SK-N-MC (cell line): ENCODE measurements around the gene ANK3.

ENCODE experiments used
- DNase-seq: peaks from one replicate; pipeline ENCODE4 v3.0.0-alpha.2; 2011; ENCODE audit warnings: low read depth, low spot score
- H3K27ac ChIP-seq: fragments of 200-600 bp; sonication (generic); 2 replicates; pipeline ENCODE4 v1.5.1; 2016; ENCODE audit warnings: mixed run types
- H3K36me3 ChIP-seq: fragments of 200-600 bp; sonication (generic); 2 replicates; pipeline ENCODE4 v1.6.1; 2017; ENCODE audit warnings: antibody characterized with exemption, low read length, mixed read lengths; ENCODE audit not compliant: insufficient read depth
- H3K4me3 ChIP-seq: fragments of 200-600 bp; sonication (generic); 2 replicates; pipeline ENCODE4 v1.5.1; 2016
- H3K9ac ChIP-seq: fragments of 200-600 bp; sonication (generic); 2 replicates; pipeline ENCODE4 v1.8.0; 2017; ENCODE audit warnings: mixed run types, mixed read lengths; ENCODE audit not compliant: insufficient read length
- H3K9me3 ChIP-seq: fragments of 200-600 bp; sonication (generic); 2 replicates; pipeline ENCODE4 v1.6.1; 2017; ENCODE audit warnings: low read depth, mild to moderate bottlenecking, antibody characterized with exemption, low read length, moderate library complexity, mixed read lengths
- EZH2 ChIP-seq: fragments of 200-600 bp; sonication (generic); IDR thresholded peaks from one replicate; pipeline ENCODE4 v1.6.1; 2017; ENCODE audit warnings: antibody characterized with exemption
- FOXP2 ChIP-seq: optimal IDR thresholded peaks from 2 replicates; pipeline ENCODE3; 2011; ENCODE audit warnings: mild to moderate bottlenecking, moderate library complexity; ENCODE audit not compliant: insufficient read depth; ENCODE audit errors: extremely low read length, control extremely low read depth
- POLR2AphosphoS5 ChIP-seq: IDR thresholded peaks from 2 replicates; pipeline ENCODE4 v1.6.1; 2012; ENCODE audit warnings: mild to moderate bottlenecking, low read depth, low read length, borderline replicate concordance

The ANK3 gene

GRCh38 chr10:60315311-60315710 lies 74.4 kb downstream of the ANK3 start:
- Histone ChIP-seq H3K27ac (no peak overlapping the region), H3K9me3 (no peaks in the 10 kb centered on the region), H3K9ac (no peak overlapping the region), H3K36me3 (no peaks in the 10 kb centered on the region), H3K4me3 (no peak overlapping the region)
- no peak for DNase-seq
- TF ChIP-seq FOXP2 (no peak), POLR2AphosphoS5 (no peak), EZH2 (no peak)

GRCh38 chr10:60314069-60314940 lies 75.4 kb downstream of the ANK3 start:
- peak; percentile 85 for DNase-seq
- Histone ChIP-seq H3K9me3 (no peaks in the 10 kb centered on the region), H3K9ac (no peak overlapping the region), H3K27ac (peak overlapping the region; percentile 31; the same call in 1 of the 2 replicates), H3K4me3 (peak overlapping the region; percentile 42), H3K36me3 (no peaks in the 10 kb centered on the region)
- peak; percentile 63; the same call in 1 of the 2 replicates for TF ChIP-seq POLR2AphosphoS5
- TF ChIP-seq FOXP2 = no peak
- TF ChIP-seq EZH2 = no peak

- Histone ChIP-seq H3K27ac (no peak overlapping the region; the same call in 1 of the 2 replicates), H3K9me3 (no peaks in the 10 kb centered on the region), H3K4me3 (peak overlapping the region; percentile 33; the same call in 1 of the 2 replicates), H3K9ac (no peak overlapping the region), H3K36me3 (no peaks in the 10 kb centered on the region)
- TF ChIP-seq FOXP2 (no peak), POLR2AphosphoS5 (no peak), EZH2 (no peak)
- no peak for DNase-seq
Measured at GRCh38 chr10:60313589-60313952, 76.1 kb downstream of the ANK3 start.

- Histone ChIP-seq H3K9ac (no peak overlapping the region), H3K4me3 (peak overlapping the region; percentile 33; the same call in 1 of the 2 replicates), H3K27ac (no peak overlapping the region; the same call in 1 of the 2 replicates), H3K9me3 (no peaks in the 10 kb centered on the region), H3K36me3 (no peaks in the 10 kb centered on the region)
- DNase-seq = peak; percentile 45
- TF ChIP-seq FOXP2 (no peak), POLR2AphosphoS5 (peak; percentile 51; the same call in 1 of the 2 replicates), EZH2 (no peak)
Measured at GRCh38 chr10:60312818-60313588, 76.7 kb downstream of the ANK3 start.

- H3K9ac ChIP-seq = no peak overlapping the region
- no peaks in the 10 kb centered on the region for H3K36me3 ChIP-seq
- TF ChIP-seq FOXP2 (no peak), EZH2 (no peak), POLR2AphosphoS5 (no peak)
- H3K27ac ChIP-seq = no peak overlapping the region
- no peak overlapping the region for H3K4me3 ChIP-seq
- H3K9me3 ChIP-seq = no peaks in the 10 kb centered on the region
- no peak for DNase-seq
Measured at GRCh38 chr10:60311821-60312220, 77.9 kb downstream of the ANK3 start.

- no peak overlapping the region for H3K9ac ChIP-seq
Measured at GRCh38 chr10:60310740-60311139, 78.9 kb downstream of the ANK3 start.

GRCh38 chr10:60309891-60310290 lies 79.8 kb downstream of the ANK3 start:
- Histone ChIP-seq H3K27ac (no peak overlapping the region), H3K9ac (no peak overlapping the region), H3K4me3 (no peak overlapping the region), H3K36me3 (no peaks in the 10 kb centered on the region), H3K9me3 (no peaks in the 10 kb centered on the region)
- no peak for DNase-seq
- no peak for TF ChIP-seq POLR2AphosphoS5
- no peak for TF ChIP-seq FOXP2

More at GRCh38 chr10:60310740-60311139, 78.9 kb downstream of the ANK3 start:
- H3K27ac ChIP-seq = no peak overlapping the region
- TF ChIP-seq FOXP2 = no peak
- TF ChIP-seq EZH2 = no peak
- TF ChIP-seq POLR2AphosphoS5 = no peak
- H3K4me3 ChIP-seq = no peak overlapping the region
- H3K9me3 ChIP-seq = no peaks in the 10 kb centered on the region
- no peak for DNase-seq
- no peaks in the 10 kb centered on the region for H3K36me3 ChIP-seq

GRCh38 chr10:60309371-60309770 lies 80.3 kb downstream of the ANK3 start:
- no peaks in the 10 kb centered on the region for H3K9me3 ChIP-seq
- TF ChIP-seq FOXP2 = no peak
- TF ChIP-seq EZH2 = no peak
- TF ChIP-seq POLR2AphosphoS5 = no peak
- H3K4me3 ChIP-seq = no peak overlapping the region
- DNase-seq = no peak
- no peak overlapping the region for H3K9ac ChIP-seq
- no peaks in the 10 kb centered on the region for H3K36me3 ChIP-seq
- H3K27ac ChIP-seq = no peak overlapping the region
